HCT116 (cell line): ENCODE measurements around the gene GALNT7. TPM values are rescaled to one million over a fixed set of nuclear protein-coding genes. Genes with fewer than 3 reads are reported as not detected.
A peak's percentile ranks its signal among the peaks of the same experiment; 100 is the strongest.

Source experiments
- ATAC-seq: fragments of 200-7000 bp; cut with Tn5 transposase; 2 replicates; pipeline ENCODE4 v1.9.1; 2020; ENCODE audit warnings: mild to moderate bottlenecking, moderate library complexity
- BruUV-seq: library from RNA; stranded (reverse); fragments of 400-500 nt; replicated peaks from 2 replicates; lab custom pipeline; 2021; lab: Mats Ljungman, UMichigan
- CTCF ChIA-PET: fragments of 300-600 bp; sonication (Branson Sonifier 250); formaldehyde crosslinking; loops from one replicate; lab custom pipeline; 2021; ENCODE audit warnings: antibody characterized with exemption; lab: Charles Lee
- POLR2A ChIA-PET: fragments of 300-600, 350-600 bp; sonication (Branson Sonifier 250); formaldehyde crosslinking; loops from one replicate; lab custom pipeline; 2021; ENCODE audit warnings: antibody characterized with exemption; lab: Charles Lee
- RAD21 ChIA-PET, 2 experiments: fragments of 300-600 bp; sonication (Branson Sonifier 250); formaldehyde crosslinking; loops; one replicate each; lab custom pipeline; 2023; ENCODE audit warnings: low total read pairs in 2 of 2; ENCODE audit not compliant: uncharacterized antibody in 2 of 2, unreplicated experiment in 2 of 2, low non-redundant PET in 1 of 2; lab: Charles Lee
- DNase-seq: peaks from one replicate; pipeline ENCODE4 v3.0.0-alpha.2; 2010; ENCODE audit warnings: low read depth, low spot score
- H2AFZ ChIP-seq: fragments of 200-600 bp; shearing (Covaris generic), sonication (generic); 2 replicates; pipeline ENCODE4 v1.6.1; 2017; ENCODE audit warnings: low read depth, mixed run types, mixed read lengths, antibody characterized with exemption, low read length; ENCODE audit not compliant: poor library complexity, severe bottlenecking
- H3K27ac ChIP-seq: 2 replicates; pipeline ENCODE4 v1.5.1; 2012; ENCODE audit warnings: low read depth, low read length
- H3K27me3 ChIP-seq: fragments of 200-600 bp; sonication (generic); 2 replicates; pipeline ENCODE4 v1.6.1; 2016; ENCODE audit warnings: mixed run types, low read length, mixed read lengths; ENCODE audit not compliant: insufficient read depth
- H3K36me3 ChIP-seq, 2 experiments: fragments of 200-500 bp in 1 of 2; fragments of 200-600 bp in 1 of 2; sonication (Bioruptor generic) in 1 of 2; sonication (generic) in 1 of 2; 2 replicates each; pipeline versions ENCODE4 v1.5.1 to v1.6.1; 2014 to 2016; ENCODE audit warnings: low read length in 2 of 2, inconsistent platforms in 1 of 2, mixed read lengths in 1 of 2, mixed run types in 1 of 2; ENCODE audit not compliant: insufficient read depth in 2 of 2, control insufficient read depth in 1 of 2
- H3K4me1 ChIP-seq, 2 experiments: fragments of 200-600 bp in 1 of 2; sonication (generic) in 1 of 2; 2 replicates each; pipeline versions ENCODE4 v1.5.1 to v1.6.1; 2012 to 2017; ENCODE audit warnings: low read length in 2 of 2, inconsistent platforms in 1 of 2, mild to moderate bottlenecking in 1 of 2, mixed read lengths in 1 of 2, mixed run types in 1 of 2, moderate library complexity in 1 of 2; ENCODE audit not compliant: insufficient read depth in 2 of 2, control insufficient read depth in 1 of 2
- H3K4me2 ChIP-seq: fragments of 200-600 bp; sonication (generic); 2 replicates; pipeline ENCODE4 v1.6.1; 2017; ENCODE audit warnings: mixed run types, low read length, mixed read lengths
- H3K4me3 ChIP-seq, 2 experiments: fragments of 200-600 bp in 1 of 2; sonication (generic) in 1 of 2; replicated peaks in 1 of 2; 2 replicates each; pipeline ENCODE4 v1.5.1; 2011 to 2016; ENCODE audit warnings: low read length in 2 of 2, control low read depth in 1 of 2, low read depth in 1 of 2, mild to moderate bottlenecking in 1 of 2, mixed read lengths in 1 of 2, mixed run types in 1 of 2
- H3K79me2 ChIP-seq: fragments of 200-600 bp; sonication (generic); 2 replicates; pipeline ENCODE4 v1.6.1; 2017; ENCODE audit warnings: mild to moderate bottlenecking, mixed run types, low read length, moderate library complexity, mixed read lengths; ENCODE audit not compliant: insufficient read depth
- H3K9ac ChIP-seq: fragments of 200-600 bp; sonication (generic); 2 replicates; pipeline ENCODE4 v1.6.1; 2016; ENCODE audit warnings: low read length, mixed read lengths
- H3K9me2 ChIP-seq: fragments of 200-600 bp; sonication (generic), shearing (Covaris generic); 2 replicates; pipeline ENCODE4 v1.6.1; 2017; ENCODE audit warnings: mixed run types, mild to moderate bottlenecking, moderate library complexity; ENCODE audit not compliant: insufficient read depth
- H3K9me3 ChIP-seq, 2 experiments: fragments of 200-500 bp in 1 of 2; fragments of 200-600 bp in 1 of 2; sonication (Bioruptor generic) in 1 of 2; sonication (generic) in 1 of 2; 2 replicates each; pipeline ENCODE4 v1.6.1; 2014 to 2017; ENCODE audit warnings: low read length in 2 of 2, mixed read lengths in 2 of 2, inconsistent platforms in 1 of 2, low read depth in 1 of 2, mild to moderate bottlenecking in 1 of 2, mixed run types in 1 of 2, moderate library complexity in 1 of 2; ENCODE audit not compliant: control insufficient read depth in 1 of 2, insufficient read depth in 1 of 2
- H4K20me1 ChIP-seq: fragments of 200-600 bp; sonication (generic), shearing (Covaris generic); 2 replicates; pipeline ENCODE4 v1.6.1; 2017; ENCODE audit warnings: mixed run types, mild to moderate bottlenecking, moderate library complexity; ENCODE audit not compliant: insufficient read depth
- CBX3 ChIP-seq: IDR thresholded peaks from 2 replicates; pipeline ENCODE4 v1.6.1; 2012; ENCODE audit warnings: low read depth
- CEBPB ChIP-seq: IDR thresholded peaks from 2 replicates; pipeline ENCODE4 v1.6.1; 2012; ENCODE audit warnings: low read depth
- EGR1 ChIP-seq: IDR thresholded peaks from 2 replicates; pipeline ENCODE4 v1.6.1; 2012; ENCODE audit warnings: low read depth
- ELF1 ChIP-seq: IDR thresholded peaks from 2 replicates; pipeline ENCODE4 v1.6.1; 2012; ENCODE audit warnings: low read depth, borderline replicate concordance
- EZH2 ChIP-seq: fragments of 200-600 bp; sonication (generic); IDR thresholded peaks from 2 replicates; pipeline ENCODE4 v1.6.1; 2017; ENCODE audit warnings: antibody characterized with exemption, mixed run types
- EZH2phosphoT487 ChIP-seq: fragments of 200-600 bp; IDR thresholded peaks from 2 replicates; pipeline ENCODE4 v1.6.1; 2018; ENCODE audit warnings: antibody characterized with exemption, borderline replicate concordance
- FOSL1 ChIP-seq: IDR thresholded peaks from 2 replicates; pipeline ENCODE4 v1.6.1; 2012; ENCODE audit warnings: low read depth
- JUND ChIP-seq: IDR thresholded peaks from 2 replicates; pipeline ENCODE4 v1.6.1; 2012
- MAX ChIP-seq: IDR thresholded peaks from 2 replicates; pipeline ENCODE4 v1.6.1; 2012
- POLR2A ChIP-seq: IDR thresholded peaks from 2 replicates; pipeline ENCODE4 v1.7.0; 2011; ENCODE audit warnings: borderline replicate concordance; ENCODE audit not compliant: insufficient read depth, insufficient read length; ENCODE audit errors: extremely low read depth
- RAD21 ChIP-seq: IDR thresholded peaks from 2 replicates; pipeline ENCODE4 v1.6.1; 2012; ENCODE audit warnings: low read depth, mild to moderate bottlenecking
- REST ChIP-seq: IDR thresholded peaks from 2 replicates; pipeline ENCODE4 v1.6.1; 2012; ENCODE audit warnings: low read depth
- SIN3A ChIP-seq: IDR thresholded peaks from 2 replicates; pipeline ENCODE4 v1.6.1; 2012; ENCODE audit warnings: low read depth
- SP1 ChIP-seq: IDR thresholded peaks from 2 replicates; pipeline ENCODE4 v1.6.1; 2012; ENCODE audit warnings: low read depth
- TCF7L2 ChIP-seq: IDR thresholded peaks from 2 replicates; pipeline ENCODE4 v1.7.0; 2011; ENCODE audit warnings: borderline replicate concordance, inconsistent platforms; ENCODE audit not compliant: insufficient read depth, insufficient read length; ENCODE audit errors: extremely low read depth
- YY1 ChIP-seq: IDR thresholded peaks from 2 replicates; pipeline ENCODE4 v1.6.1; 2011; ENCODE audit warnings: low read length, low read depth, moderate library complexity, mild to moderate bottlenecking; ENCODE audit not compliant: insufficient replicate concordance; ENCODE audit errors: extremely low read depth
- ZFX ChIP-seq: fragments of 450-650 bp; IDR thresholded peaks from 2 replicates; pipeline ENCODE4 v1.6.1; 2017
- ZNF274 ChIP-seq: fragments of 200-500 bp; sonication (Bioruptor generic); IDR thresholded peaks from 2 replicates; pipeline ENCODE4 v1.6.1; 2014; ENCODE audit warnings: mild to moderate bottlenecking, low read depth, low read length, inconsistent platforms
- intact Hi-C: fragments of 100-400 bp; cut with micrococcal nuclease; formaldehyde crosslinking; loops from 2 replicates; pipeline ENCODE4 v1.10.0; 2022
- total RNA-seq: library from RNA; stranded (reverse); gene quantifications from one replicate; pipeline ENCODE4 v1.2.1, GENCODE V29; 2021; ENCODE audit not compliant: unreplicated experiment

GALNT7 gene
- total RNA-seq, 1 experiment from 2014 or later: 21.3 TPM

DNA sequence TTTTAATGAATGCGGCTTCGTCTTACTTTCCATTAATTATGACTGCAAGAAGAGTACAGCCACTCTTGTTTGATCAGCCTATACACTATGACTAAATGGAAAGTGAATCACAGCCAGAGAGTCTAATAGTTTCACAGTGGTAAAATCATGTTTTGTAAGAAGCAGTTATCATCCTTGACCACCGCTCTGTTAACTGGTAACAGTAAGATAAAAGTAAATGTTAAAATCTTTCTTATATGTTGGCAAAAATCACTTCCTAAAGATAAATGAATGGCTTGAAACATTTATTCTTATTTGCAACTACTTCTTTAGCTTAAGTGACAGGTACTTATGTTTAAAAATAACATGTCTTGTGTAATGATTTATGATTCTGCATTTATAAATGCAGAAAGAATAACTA is 13.2 kb downstream of the GALNT7 start (continued):
- TF ChIP-seq REST: no peak
- TF ChIP-seq CBX3: no peak
- TF ChIP-seq, all 23 proteins: peak for 7

- peaks cover 78% of the 10 kb centered on the region for H3K79me2 ChIP-seq
- H3K36me3 ChIP-seq: no peaks in the 10 kb centered on the region
- peak overlapping the region in 1 of 2 experiments; percentile 24; a peak in 1 of 4 replicates for H3K4me3 ChIP-seq
- intact Hi-C loops: no loop called here
- H3K27me3 ChIP-seq: no peaks in the 10 kb centered on the region
- H3K9me2 ChIP-seq: no peaks in the 10 kb centered on the region
- peak overlapping the region; percentile 84 for H3K27ac ChIP-seq
- H2AFZ ChIP-seq: no peak overlapping the region
- RAD21 ChIA-PET: interaction anchor here in 1 of 2 experiments (0.7 kb wide), 1 partner anchor 43 kb away, joined by 6 read pairs; no protein-coding TSS in a partner anchor
- no peaks in the 10 kb centered on the region for H3K9me3 ChIP-seq
- CTCF ChIA-PET: interaction anchor here (1.1 kb wide), 1 partner anchor 75 kb away, joined by 3 read pairs; no protein-coding TSS in a partner anchor
- no peaks in the 10 kb centered on the region for H4K20me1 ChIP-seq
- DNase-seq (peak; percentile 72), ATAC-seq (peak; percentile 71)
- H3K9ac ChIP-seq: peak overlapping the region; percentile 53; the same call in 1 of the 2 replicates
- H3K4me2 ChIP-seq: peak overlapping the region; percentile 75
- H3K4me1 ChIP-seq: peaks cover 43 to 67% of the 10 kb centered on the region in 2 experiments
- BruUV-seq: no TSS peak
- POLR2A ChIA-PET: interaction anchor here (1.0 kb wide), 1 partner anchor 28 kb away, joined by 3 read pairs; no protein-coding TSS in a partner anchor
- TF ChIP-seq ZNF274 (no peak), JUND (peak; percentile 76), SIN3A (peak; percentile 44; the same call in 1 of the 2 replicates), CBX3 (peak; percentile 75), FOSL1 (peak; percentile 77), MAX (peak; percentile 71), EZH2phosphoT487 (no peak), ZFX (no peak), ELF1 (no peak), RAD21 (no peak), CEBPB (peak; percentile 62), EGR1 (no peak), TCF7L2 (no peak), REST (no peak), POLR2A (no peak), SP1 (peak; percentile 53), EZH2 (no peak), YY1 (no peak)
Measured at GRCh38 chr4:173182403-173182802, 13.8 kb downstream of the GALNT7 start.
